PC-3 (cell line): Measurements from ENCODE around the gene BRIP1.

Experiments
- CTCF ChIP-seq: fragments of 300-600 bp; sonication (generic); conservative IDR thresholded peaks from 2 replicates; pipeline ENCODE4 v1.5.1; 2017; ENCODE audit warnings: antibody characterized with exemption, low read depth, mild to moderate bottlenecking, low read length
- EZH2 ChIP-seq: fragments of 300-600 bp; sonication (generic); IDR thresholded peaks from one replicate; pipeline ENCODE4 v1.6.1; 2017; ENCODE audit warnings: antibody characterized with exemption, mild to moderate bottlenecking, low read length; ENCODE audit not compliant: unreplicated experiment
- EZH2phosphoT487 ChIP-seq: fragments of 300-600 bp; sonication (generic); IDR thresholded peaks from 2 replicates; pipeline ENCODE4 v1.6.1; 2018; ENCODE audit warnings: mild to moderate bottlenecking, antibody characterized with exemption, low read length, borderline replicate concordance

GRCh38 chr17:61733021-61733420 lies 130.3 kb downstream of the BRIP1 start:
- TF ChIP-seq CTCF, result no peak
- no peak for TF ChIP-seq EZH2
- TF ChIP-seq EZH2phosphoT487, result no peak
